Ramos (cell line): ENCODE data around the gene FAM107B.
"Not testable (repeated sequence)": the region's sequence is repeated elsewhere in the genome, so short reads cannot be mapped to it uniquely, and the experiment has no call there.

Source experiments
- in situ Hi-C: fragments of 300-500 bp; cut with MboI; formaldehyde crosslinking; loops from one replicate; pipeline ENCODE4 v1.14.3; 2022; ENCODE audit warnings: low sequenced_read_pairs; ENCODE audit not compliant: unreplicated experiment

Gene FAM107B

DNA sequence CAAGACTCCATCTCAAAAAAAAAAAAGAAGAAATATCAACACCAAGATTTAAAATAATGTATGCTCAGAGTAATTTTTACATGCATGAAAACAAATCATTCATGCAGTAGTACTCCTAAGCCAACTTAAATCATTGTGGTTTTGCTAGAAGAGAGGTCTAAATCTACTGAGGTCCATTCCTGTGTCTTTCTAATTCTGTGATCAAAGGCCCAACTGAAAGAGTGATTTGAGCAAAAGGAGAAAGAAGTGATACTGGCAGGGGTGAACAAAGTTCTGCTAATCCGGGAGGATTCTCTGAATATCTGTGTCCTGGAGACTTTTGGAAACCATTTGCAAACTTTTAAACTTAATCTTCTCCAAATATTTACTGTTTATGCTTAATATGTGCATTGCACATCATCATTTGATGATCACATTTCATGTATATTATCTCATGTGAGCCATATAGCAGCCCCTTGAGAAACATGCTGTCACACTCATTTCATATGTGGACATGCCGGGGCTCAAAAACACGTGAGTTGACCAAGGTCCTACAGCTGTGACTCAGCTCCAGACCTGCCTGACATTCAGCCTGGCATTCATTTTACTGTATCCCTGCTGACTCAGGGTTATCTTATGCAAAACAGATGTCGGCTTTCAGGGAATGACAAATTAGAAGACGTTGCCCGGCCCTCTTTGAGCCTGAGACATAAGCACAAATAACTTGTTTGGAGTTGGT is 76.4 kb downstream of the FAM107B start:
- in situ Hi-C loops = no loop called here

DNA sequence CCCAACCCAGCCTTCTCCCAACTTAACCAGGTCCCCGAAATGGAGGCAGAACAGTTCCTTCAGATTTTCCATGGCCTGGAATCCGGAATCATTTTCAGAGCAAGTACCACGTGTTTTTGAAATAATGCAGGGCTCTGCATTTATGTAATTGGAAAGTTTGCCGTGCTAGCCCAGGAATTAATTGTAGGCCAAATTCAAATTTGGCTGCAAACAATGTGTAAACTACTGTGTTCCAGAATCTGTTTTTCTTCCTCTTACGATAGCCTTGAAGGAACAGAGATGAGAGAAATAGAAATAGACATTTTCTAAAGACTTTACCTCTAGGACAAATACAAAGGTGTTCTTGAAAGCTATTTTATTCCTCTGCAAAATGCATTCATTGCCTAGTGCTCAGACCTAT is 77.4 kb downstream of the FAM107B start:
- in situ Hi-C loops = no loop called here

DNA sequence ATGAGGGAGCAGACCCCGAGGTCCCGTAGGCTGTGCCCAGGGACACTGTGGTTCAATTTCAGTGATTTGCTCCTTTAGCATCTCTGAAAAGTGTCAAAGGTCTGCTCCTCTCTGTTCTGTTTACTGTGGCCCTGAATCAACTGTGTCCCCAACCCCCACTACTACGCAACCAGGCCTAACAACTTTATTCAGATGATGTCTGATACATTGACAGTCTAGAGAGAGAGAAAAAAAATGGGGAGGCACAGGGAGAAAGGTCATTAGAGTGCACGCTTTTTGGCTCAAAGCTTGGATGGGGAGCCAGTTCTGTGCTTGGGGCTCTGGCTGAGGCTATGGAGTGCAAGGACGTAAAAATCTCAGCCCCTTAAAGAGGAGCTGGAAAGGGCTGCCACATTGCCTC is 77.9 kb downstream of the FAM107B start:
- in situ Hi-C loops = no loop called here

DNA sequence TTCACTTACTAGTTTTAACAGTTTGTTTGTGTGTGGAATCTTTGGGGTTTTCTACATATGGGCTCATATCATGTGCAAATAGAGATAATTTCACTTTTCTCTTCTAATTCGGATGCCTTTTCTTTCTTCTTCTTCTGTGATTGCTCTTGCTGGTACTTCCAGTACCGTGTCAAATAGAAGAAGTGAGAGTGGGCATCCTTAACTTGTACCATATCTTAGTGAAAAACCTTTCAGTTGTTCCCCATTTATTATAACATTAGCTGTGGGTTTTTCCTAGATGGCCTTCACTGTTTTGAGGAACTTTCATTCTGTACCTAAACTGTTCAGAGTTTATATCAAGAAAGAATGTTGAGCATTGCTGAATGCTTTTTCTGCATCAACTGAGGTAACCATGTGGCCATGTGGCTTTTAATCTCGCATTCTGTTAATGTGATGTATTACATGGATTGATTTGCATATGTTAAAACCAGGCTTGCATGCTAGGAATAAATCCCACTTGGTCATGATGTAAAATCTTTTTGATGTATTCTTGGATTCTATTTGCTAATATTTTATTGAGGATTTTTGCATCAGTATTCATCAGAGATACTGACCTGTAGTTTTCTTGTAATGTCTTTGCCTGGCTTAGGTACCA is 78.7 kb downstream of the FAM107B start:
- in situ Hi-C loops = no loop called here

DNA sequence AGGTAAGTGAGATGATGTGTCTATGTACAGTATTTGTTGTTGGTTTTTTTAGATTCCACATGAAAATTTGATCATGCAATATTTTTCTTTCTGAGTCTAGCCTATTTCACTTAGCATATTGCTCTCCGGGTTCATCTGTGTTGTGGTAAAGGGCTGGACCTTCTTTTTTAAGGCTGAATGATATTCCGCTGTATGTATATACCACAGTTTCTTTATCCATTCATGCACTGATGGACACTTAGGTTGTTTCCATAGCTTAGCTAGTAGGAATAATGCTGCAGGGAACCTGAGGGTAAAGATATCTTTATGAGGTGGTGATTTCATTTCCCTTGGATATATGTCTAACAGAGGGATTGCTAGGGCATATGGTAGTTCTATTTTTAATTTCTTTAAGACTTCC is 80.8 kb downstream of the FAM107B start:
- in situ Hi-C loops = no loop called here

DNA sequence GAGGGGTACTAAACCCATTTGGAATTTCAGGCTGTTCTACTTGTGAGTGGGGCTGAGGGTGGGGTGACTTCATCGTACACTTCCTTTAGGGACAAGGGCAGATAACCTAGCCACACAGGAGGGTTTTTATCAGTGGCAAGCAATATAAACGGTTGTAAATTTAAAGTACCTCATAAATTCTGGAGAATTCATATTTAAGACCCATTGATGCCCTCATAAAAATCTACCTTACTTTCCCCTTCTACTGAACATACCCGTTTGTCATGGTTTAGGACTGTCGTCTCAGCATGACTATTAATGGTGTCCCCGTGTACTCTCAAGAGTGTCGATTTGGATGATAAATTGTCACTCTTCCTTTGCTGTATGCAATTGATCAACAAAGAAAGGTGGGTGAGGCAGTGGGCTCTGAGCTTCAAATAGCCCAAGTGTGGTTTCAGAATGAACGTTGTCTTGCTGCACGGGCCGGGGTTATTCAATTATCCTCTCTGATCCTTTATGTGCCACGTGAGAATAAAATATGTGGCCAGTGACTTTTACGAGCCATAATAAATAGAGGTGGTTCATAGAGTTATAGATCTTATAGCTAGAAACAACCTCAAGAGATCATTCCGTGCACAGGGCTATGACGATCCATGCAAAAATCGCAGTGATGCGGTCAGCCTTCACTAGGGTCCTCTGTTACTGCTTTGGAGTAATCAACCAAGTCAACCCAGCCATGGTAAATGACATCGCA is 82.2 kb downstream of the FAM107B start:
- in situ Hi-C loops = no loop called here

DNA sequence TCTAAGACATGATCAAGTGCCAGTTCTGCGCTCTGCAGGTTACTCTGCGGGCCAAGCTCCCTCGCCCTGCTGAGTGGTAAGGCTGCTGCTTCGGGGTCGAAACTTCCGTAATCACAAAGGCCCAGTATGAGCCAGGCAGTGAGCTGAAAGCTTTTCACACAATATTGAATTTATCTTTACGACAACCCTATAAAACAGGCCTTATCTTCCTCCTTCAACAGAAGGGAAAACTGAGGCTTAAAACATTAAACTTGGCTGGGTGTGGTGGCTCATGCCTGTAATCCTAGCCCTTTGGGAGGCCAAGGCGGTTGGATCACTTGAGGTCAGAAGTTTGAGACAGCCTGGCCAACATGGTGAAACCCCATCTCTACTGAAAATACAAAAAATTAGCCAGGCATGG is 83.3 kb downstream of the FAM107B start:
- in situ Hi-C loops = no loop called here

DNA sequence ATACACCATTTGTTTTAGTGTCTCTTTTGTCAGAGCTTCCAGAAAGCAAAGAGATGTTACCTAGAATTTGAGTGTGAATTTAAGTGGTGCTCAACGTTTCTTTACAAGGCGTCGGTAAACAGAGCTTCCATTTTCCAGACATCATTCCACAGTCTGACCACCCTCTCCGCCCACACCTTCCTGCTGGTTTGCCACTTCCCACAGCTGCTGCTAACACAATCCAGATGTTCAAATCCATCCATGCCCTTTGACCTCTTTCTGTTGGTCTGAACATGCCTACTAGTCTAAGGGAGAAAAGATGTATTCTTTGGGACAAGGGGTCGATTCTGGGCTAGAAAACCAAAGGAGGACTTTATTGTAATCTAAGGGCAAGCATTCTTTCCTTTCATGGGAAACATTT is 86.1 kb downstream of the FAM107B start:
- in situ Hi-C loops = no loop called here

DNA sequence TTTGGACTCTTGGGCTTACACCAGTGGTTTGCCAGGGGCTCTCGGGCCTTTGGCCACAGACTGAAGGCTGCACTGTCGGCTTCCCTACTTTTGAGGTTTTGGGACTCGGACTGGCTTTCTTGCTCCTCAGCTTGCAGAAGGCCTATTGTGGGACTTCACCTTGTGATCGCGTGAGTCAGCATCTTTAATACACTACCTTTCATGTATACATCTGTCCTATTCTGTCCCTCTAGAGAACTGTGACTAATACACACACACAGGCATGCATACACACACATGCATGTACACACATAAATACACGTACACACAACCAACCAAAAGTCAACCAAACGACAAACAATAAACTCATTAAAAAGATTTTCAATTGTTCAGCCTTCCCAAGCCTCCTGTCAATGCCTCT is 86.5 kb downstream of the FAM107B start:
- in situ Hi-C loops = not testable (repeated sequence)

DNA sequence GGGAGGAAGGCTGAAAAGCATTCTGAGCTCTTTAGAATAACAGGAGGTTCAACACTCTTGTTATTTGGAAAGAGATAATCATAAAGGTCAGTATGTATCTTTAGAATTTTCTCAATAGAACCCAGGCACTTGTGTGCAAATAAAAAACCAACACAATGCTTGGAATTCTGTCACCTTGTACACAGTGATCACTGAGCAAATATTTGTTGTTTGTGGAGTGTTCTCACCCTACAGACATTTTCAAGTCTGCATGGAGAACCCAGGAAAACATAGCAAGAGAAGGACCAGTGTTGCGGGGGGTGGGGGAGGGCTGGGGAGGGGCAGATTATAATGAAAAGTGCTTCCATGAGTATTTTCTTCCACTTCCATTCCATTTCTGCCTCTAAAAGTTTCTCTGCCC is 87.4 kb downstream of the FAM107B start:
- in situ Hi-C loops = no loop called here

DNA sequence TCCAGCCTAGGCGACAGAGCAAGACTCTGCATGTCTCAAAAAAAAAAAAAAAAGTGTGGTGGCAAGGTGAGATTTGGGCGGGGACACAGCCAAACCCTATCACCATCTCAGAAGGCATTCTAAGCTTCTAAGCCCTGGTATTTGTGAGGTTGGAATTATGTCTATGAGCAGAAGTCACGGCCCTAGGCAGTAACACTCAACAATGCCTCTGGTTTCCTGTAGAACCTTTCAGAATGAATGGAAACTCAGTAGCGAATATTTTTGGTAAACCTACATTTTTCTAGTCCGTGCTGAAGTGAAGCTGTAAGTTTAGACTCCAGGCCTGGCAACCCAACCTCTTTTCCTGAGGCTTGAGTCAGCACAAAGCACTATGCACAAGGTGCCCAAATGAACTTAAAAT is 88.3 kb downstream of the FAM107B start:
- in situ Hi-C loops = no loop called here

DNA sequence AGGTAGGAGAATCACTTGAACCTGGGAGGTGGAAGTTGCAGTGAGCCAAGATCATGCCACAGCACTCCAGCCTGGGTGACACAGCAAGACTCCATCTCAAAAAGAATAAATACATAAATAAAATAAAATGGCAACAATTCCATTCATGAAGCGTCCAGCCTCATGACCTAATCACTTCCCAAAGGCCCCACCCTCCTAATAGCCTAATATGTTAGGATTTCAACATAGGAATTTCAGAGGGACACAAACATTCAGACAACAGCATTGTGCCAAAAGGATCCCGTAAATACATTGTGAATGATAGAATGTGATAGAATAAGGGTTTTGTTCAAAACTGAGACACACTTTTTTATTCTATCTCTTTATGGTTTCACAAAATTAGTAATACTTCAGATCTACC is 90.3 kb downstream of the FAM107B start:
- in situ Hi-C loops = no loop called here

DNA sequence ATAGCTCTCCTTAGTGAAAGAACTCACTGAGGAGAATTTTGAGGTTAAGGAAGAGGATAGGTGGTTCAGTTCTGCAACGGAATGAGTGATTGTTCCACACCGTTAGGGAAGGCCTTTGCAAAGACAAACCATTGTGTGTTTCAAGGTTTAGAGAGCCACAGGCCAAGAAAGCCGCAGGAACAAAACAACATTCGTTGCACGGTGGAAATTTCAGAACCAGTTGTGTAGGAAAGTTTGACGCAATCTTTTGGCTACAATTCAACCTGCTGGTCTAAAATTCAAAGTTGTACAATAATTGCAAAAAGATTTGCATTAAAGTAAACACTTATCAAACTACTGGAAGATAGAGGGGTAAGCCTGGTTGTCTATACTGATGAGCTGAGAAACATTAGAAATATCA is 91.4 kb downstream of the FAM107B start:
- in situ Hi-C loops = no loop called here

DNA sequence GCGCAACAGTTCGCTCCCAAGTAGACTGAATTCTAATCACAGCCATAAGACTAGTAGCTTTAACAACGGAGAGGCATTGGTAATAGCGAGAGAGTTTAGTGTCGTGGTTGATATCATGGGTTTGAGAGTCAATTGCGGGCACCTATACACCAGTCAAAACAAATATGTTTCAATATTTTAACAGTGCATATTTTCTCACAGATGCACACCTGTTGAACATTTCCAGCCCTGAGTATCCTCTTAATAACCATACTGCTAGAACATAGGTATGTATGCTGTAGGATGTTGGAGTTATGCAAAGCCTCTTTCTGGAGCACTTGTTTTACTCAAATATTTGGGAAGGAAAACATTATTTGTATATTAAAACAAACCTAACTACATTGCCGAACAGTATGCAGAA is 92.9 kb downstream of the FAM107B start:
- in situ Hi-C loops = no loop called here

DNA sequence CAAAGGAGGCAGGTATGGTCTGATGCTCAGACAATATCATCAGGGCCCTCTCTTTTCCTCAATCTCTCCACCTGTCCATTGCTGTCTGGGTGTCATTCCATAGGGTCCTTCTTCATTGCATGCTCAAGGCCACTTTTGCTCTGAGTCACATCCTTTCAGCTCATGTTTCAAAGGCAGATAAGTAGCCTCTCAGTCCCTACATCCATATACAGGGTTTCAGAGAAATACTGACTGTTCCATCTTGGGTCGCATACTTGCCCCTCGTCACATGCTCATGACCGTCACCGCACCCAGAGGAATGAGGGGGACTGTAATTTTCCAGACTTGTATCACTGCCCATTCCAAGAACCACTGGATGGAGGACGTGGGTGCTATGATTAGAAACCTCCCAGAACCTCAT is 93.4 kb downstream of the FAM107B start:
- in situ Hi-C loops = no loop called here

DNA sequence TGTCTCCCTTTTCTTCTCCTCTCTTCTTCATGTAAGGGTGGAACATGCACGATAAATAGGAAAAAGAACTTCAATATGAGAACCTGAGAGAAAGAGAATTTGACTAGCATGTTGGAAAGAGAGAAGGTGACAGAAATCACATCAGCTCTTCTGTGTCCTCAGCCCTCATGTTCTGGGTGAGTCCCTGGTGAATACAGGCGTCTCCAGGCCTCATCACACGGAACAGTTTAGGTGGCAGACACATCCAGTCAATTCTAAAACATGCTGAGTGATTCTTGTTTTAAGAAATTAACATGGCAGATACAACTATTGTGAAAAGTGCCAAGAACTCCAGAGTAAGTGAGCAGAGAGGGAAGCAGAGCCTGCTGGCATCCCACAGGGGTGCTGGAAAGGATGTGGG is 96.1 kb downstream of the FAM107B start:
- in situ Hi-C loops = no loop called here

DNA sequence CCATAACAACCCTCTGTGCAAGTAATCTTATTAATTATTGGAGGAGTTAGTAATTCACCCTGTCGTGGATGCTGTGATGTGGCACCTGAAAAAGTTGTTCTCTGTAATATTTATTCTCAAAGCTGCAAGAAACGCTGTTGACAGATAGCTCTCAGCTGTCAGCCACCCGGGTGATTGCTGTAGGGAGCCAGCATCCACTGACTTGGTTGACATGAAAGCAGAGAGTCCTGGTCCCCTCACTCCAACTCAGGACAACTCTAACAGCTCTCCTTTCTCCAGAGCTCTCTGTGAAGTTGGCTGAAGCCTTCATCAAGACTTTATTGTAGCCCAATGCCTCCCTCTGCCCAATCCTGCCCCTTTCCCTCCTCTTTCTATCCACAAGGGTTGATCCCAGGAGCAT is 98.0 kb downstream of the FAM107B start:
- in situ Hi-C loops = no loop called here

DNA sequence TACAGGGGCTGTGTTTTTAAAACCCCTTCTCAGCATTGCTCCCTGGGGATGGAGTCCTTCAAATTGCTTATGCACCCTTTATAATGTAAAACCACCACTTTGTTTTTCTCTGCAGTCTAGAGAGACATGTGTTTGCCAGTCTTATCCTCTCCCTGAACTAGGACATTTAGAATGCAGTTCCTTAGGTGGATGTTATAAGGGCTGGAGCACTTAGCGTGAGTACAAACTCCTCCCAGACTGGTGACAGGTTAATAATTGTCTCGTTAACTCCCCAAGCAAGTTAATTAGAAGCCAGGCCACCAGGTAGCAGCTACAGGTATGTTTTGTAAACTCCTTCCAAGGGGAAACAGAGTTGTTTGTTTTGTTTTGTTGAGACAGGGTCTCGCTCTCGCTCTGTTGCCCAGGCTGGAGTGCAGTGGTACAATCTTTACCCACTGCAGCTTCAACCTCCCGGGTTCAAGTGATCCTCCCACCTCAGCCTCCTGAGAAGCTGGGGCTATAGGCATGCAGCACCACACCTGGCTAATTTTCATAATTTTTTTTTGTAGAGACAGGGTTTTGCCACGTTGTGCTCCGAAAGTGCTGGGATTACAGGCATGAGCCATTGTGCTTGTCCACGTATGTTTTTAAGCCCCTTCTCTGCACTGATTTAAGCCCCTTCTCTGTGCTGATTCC is 100.2 kb downstream of the FAM107B start:
- in situ Hi-C loops = no loop called here

DNA sequence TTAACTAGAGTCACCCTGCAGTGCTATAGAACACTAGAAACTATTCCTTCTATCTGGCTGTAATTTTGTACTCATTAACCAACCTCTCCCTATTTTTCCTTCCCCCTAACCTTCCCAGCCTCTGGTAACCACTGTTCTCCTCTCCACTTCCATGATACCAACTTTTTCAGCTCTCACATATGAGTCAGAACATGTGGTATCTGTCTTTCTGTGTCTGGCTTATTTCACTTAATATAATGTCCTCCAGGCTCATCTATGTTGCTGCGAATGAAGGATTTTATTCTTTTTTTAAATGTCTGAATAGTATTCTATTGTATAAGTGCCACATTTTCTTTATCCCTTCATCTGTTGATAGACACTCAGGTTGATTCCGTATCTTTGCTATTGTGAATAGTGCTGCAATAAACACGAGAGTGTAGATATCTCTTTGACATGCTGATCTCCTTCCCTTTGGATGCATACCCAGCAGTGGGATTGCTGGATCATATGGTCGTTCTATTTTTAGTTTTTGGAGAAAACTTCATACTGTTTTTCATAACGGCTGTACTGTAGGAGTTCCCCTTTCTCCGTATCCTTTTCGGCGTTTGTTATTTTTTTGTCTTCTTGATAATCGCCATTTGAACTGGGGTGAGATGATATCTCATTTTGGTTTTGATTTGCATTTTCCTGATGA is 101.4 kb downstream of the FAM107B start:
- in situ Hi-C loops = no loop called here

DNA sequence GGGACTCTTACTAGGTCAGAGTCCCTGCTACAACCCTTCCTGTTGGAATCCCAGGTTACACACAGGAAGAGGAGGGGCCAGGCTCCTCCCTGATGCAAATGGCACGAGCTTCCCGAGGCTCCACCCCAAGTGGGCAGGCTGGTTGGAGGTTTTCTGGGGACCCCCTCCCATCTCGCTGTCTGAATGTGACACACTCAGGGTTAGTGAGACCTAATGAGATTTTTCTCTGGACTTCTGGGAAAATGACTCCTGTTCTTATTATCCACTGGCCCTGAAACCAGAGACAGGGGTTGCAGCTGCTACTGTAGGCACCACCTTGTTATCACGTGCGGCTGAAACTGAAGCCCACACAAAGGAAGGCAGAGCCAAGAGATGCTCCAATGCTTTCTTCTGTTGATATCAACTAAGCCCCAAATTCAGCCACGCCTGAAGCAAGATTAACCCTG is 103.3 kb downstream of the FAM107B start:
- in situ Hi-C loops = no loop called here
